ENCODE data around the gene DTX1. TPM values are rescaled to one million over a fixed set of nuclear protein-coding genes. Genes with fewer than 3 reads are reported as not detected.

Gene DTX1
- total RNA-seq, 3 donors from 2014 or later (not counting 1 experiment from before 2014, with no cell fraction given): 1.7 to 4.2 (median 4.0) TPM

DNA sequence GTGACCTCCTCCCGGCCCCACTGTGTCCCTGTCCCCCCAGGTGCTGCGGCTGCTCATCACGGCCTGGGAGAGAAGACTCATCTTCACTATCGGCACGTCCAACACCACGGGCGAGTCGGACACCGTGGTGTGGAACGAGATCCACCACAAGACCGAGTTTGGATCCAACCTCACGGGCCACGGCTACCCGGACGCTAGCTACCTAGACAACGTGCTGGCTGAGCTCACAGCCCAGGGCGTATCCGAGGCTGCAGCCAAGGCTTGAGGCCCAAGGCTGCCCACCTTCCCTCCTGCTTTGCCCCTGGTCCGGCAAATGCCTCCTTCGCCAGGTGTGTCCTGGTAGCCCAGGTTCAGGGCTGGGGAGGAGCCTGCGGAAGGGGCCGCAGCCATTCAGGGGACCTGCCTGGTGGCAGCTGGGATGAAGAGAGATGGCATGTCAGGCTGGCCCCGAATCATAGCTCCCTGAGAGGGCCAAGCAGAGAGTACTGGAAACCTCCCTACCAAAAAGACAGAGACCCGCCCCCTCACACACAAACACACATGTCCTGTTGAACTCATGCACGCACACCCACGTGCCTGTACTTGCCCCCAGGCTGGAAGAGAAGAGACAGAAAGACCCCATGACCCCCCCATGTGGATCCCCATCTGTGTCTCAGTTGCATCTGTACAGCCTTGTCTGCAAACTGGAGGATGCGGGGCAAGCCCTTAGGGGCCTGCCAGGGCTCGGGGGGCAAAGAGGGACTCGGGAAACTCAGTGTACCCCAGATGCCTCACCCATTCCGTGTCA, 40.3 kb downstream of the DTX1 start:
- H3K27ac Mint-ChIP-seq: no peak overlapping the region
- intact Hi-C loops (cut with micrococcal nuclease): loop anchor here (5.0 kb wide), 1 partner anchor 195 kb away; no protein-coding TSS in a partner anchor

DNA sequence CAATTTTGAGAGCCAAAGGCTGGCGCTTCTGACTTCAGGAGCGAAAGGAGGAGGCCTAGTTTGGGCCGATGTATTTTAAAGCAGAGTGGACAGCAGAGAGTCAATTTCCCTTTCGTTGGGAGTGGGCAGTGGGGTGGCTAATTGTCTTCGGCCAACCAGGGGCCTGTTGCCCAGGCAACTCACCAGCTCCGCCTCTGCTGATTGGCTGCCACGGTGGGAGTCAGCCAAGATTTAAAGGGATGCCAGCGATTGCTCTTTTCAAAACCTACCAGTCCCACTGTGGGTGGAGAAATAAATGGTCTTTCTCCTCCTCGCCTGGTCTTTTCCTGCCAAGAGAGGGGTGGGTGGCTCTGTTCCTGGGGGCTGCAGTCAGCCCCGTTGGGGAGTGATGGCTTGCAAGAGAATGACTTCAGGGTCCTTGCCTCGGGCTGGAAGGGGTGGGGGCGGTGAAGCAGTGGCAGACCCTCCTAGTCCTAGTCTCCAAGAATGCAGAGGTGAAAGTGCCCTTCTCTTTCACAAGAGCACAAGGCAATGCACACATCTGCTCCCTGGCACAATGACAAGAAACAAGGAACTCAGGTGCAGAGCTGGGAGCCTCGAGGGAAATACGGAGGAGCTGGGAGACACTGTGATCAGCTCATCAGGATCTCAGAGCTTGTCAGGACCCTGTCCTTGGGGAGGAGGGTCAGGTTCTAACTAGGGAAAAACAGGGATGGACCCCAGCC, 41.3 kb downstream of the DTX1 start:
- no peaks in the 10 kb centered on the region for H3K36me3 ChIP-seq (ENCODE audit: control insufficient read depth, insufficient read depth, low read length)
- Mint-ChIP-seq H3K9me3 (no peaks in the 10 kb centered on the region), H3K4me1 (peaks cover 2 to 7% of the 10 kb centered on the region in 2 donors), H3K36me3 (no peaks in the 10 kb centered on the region), H3K27me3 (ENCODE audit: low read depth in 2 of 2) (peaks cover under 1 to 1% of the 10 kb centered on the region in 2 donors), H3K27ac (no peak overlapping the region), H3K4me3 (no peak overlapping the region)
- intact Hi-C loops (cut with micrococcal nuclease): loop anchor here (1.0 to 5.0 kb wide), 2 partner anchors 50 to 196 kb away; no protein-coding TSS in a partner anchor
- WGBS (ENCODE audit: insufficient coverage): 74% methylated on average over 14 of the region's 14 CpGs
- peaks cover 40% of the 10 kb centered on the region for H3K4me1 ChIP-seq (ENCODE audit: control insufficient read depth, insufficient read depth, low read length)
- no peak overlapping the region for H3K4me3 ChIP-seq (ENCODE audit: low read length)
- TF ChIP-seq, protein P1, sequence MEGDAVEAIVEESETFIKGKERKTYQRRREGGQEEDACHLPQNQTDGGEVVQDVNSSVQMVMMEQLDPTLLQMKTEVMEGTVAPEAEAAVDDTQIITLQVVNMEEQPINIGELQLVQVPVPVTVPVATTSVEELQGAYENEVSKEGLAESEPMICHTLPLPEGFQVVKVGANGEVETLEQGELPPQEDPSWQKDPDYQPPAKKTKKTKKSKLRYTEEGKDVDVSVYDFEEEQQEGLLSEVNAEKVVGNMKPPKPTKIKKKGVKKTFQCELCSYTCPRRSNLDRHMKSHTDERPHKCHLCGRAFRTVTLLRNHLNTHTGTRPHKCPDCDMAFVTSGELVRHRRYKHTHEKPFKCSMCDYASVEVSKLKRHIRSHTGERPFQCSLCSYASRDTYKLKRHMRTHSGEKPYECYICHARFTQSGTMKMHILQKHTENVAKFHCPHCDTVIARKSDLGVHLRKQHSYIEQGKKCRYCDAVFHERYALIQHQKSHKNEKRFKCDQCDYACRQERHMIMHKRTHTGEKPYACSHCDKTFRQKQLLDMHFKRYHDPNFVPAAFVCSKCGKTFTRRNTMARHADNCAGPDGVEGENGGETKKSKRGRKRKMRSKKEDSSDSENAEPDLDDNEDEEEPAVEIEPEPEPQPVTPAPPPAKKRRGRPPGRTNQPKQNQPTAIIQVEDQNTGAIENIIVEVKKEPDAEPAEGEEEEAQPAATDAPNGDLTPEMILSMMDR (IDR thresholded peaks at IDR 0.05): no peak
- no peaks in the 10 kb centered on the region for H3K27me3 ChIP-seq (ENCODE audit: control insufficient read depth, insufficient read depth, low read length)
- H3K27ac ChIP-seq (ENCODE audit: low read length): no peak overlapping the region
- DNase-seq (no peak), ATAC-seq (no peak)
- no peaks in the 10 kb centered on the region for H3K9me3 ChIP-seq (ENCODE audit: control insufficient read depth, insufficient read depth, low read length)

More for the DNA sequence above, 40.3 kb downstream of the DTX1 start:
- Histone ChIP-seq H3K27me3 (ENCODE audit: control insufficient read depth, insufficient read depth, low read length) (no peaks in the 10 kb centered on the region), H3K4me1 (ENCODE audit: control insufficient read depth, insufficient read depth, low read length) (peaks cover 50% of the 10 kb centered on the region), H3K9me3 (ENCODE audit: control insufficient read depth, insufficient read depth, low read length) (no peaks in the 10 kb centered on the region), H3K4me3 (ENCODE audit: low read length) (no peak overlapping the region), H3K27ac (ENCODE audit: low read length) (no peak overlapping the region), H3K36me3 (ENCODE audit: control insufficient read depth, insufficient read depth, low read length) (no peaks in the 10 kb centered on the region)
- TF ChIP-seq, protein P1 (IDR thresholded peaks at IDR 0.05): no peak
- ATAC-seq (no peak), DNase-seq (no peak)
- 95% methylated on average over 30 of the region's 30 CpGs for WGBS (ENCODE audit: insufficient coverage)
- Mint-ChIP-seq H3K36me3 (no peaks in the 10 kb centered on the region), H3K4me1 (peaks cover 10 to 17% of the 10 kb centered on the region in 2 donors), H3K27me3 (ENCODE audit: low read depth in 2 of 2) (peaks cover 3 to 8% of the 10 kb centered on the region in 2 donors), H3K9me3 (no peaks in the 10 kb centered on the region), H3K4me3 (no peak overlapping the region)

DNA sequence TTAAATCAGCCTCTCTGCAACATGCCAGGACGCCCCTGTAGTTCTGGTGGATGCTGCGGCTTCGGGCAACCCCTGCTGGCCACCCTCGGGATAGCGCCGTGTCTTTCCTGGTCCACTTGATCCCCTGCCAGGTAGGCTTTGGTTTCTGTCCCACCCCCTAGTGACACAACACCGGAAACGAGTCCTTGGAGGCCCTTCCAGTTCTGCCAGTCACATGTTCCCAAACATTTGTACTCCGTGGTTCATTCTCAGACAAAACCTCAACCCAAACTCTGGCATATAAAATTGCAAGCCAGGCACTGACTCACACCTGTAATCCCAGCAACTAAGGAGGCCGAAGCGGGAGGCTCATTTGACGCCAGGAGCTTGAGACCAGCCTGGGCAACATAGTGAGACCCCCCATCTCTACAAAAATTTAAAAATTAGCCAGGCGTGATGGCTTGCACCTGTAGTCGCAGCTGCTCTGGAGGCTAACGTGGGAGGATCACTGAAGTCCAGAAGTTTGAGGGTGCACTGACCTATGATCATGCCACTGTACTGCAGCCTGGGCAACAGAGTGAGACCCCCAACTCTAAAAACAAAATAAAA, 42.0 kb downstream of the DTX1 start:
- Histone ChIP-seq H3K4me3 (ENCODE audit: low read length) (no peak overlapping the region), H3K9me3 (ENCODE audit: control insufficient read depth, insufficient read depth, low read length) (no peaks in the 10 kb centered on the region), H3K27me3 (ENCODE audit: control insufficient read depth, insufficient read depth, low read length) (no peaks in the 10 kb centered on the region), H3K4me1 (ENCODE audit: control insufficient read depth, insufficient read depth, low read length) (peaks cover 36% of the 10 kb centered on the region), H3K27ac (ENCODE audit: low read length) (no peak overlapping the region), H3K36me3 (ENCODE audit: control insufficient read depth, insufficient read depth, low read length) (no peaks in the 10 kb centered on the region)
- intact Hi-C loops (cut with micrococcal nuclease): loop anchor here (1.0 to 5.0 kb wide), 2 partner anchors 50 to 196 kb away; no protein-coding TSS in a partner anchor
- peaks cover 0 to 5% of the 10 kb centered on the region in 2 donors for H3K4me1 Mint-ChIP-seq
- TF ChIP-seq, protein P1 (IDR thresholded peaks at IDR 0.05): peak; percentile 81
- no peak overlapping the region for H3K4me3 Mint-ChIP-seq
- H3K27ac Mint-ChIP-seq: no peak overlapping the region
- no peaks in the 10 kb centered on the region for H3K36me3 Mint-ChIP-seq
- peak; percentile 54 to 82 for DNase-seq
- H3K27me3 Mint-ChIP-seq (ENCODE audit: low read depth in 2 of 2): no peaks in the 10 kb centered on the region
- no peaks in the 10 kb centered on the region for H3K9me3 Mint-ChIP-seq
- ATAC-seq: peak in 2 of 3 donors; percentile 69 to 74
- WGBS (ENCODE audit: insufficient coverage): 30% methylated on average over 15 of the region's 15 CpGs

All from natural killer cell (primary cell).